Panc1 (cell line): ENCODE data around the gene ATP6V0E2.

Experiments
- CTCF ChIP-seq: fragments of 450-650 bp; IDR thresholded peaks from 2 replicates; pipeline ENCODE4 v1.5.1; 2017; ENCODE audit warnings: mild to moderate bottlenecking
- POLR2AphosphoS5 ChIP-seq: IDR thresholded peaks from 2 replicates; pipeline ENCODE4 v1.6.1; 2012; ENCODE audit warnings: mild to moderate bottlenecking, low read depth, low read length, moderate library complexity
- SIN3A ChIP-seq: IDR thresholded peaks from 2 replicates; pipeline ENCODE4 v1.6.1; 2012; ENCODE audit warnings: low read depth, mild to moderate bottlenecking, low read length, moderate library complexity, borderline replicate concordance; ENCODE audit not compliant: insufficient read depth

- TF ChIP-seq CTCF, result no peak
- TF ChIP-seq SIN3A, result no peak
- TF ChIP-seq POLR2AphosphoS5, result no peak
These were observed 28.4 kb upstream of the ATP6V0E2 start for GRCh38 chr7:149845257-149845980.
